Ishikawa (cell line): ENCODE measurements around the gene TUBGCP6.

Experiments
- CEBPB ChIP-seq: IDR thresholded peaks from 2 replicates; pipeline ENCODE4 v1.6.1; 2012
- CREB1 ChIP-seq: IDR thresholded peaks from 2 replicates; pipeline ENCODE4 v1.6.1; 2012; ENCODE audit warnings: low read depth
- EP300 ChIP-seq: IDR thresholded peaks from 2 replicates; pipeline ENCODE4 v1.6.1; 2012; ENCODE audit warnings: borderline replicate concordance
- FOXM1 ChIP-seq: IDR thresholded peaks from 2 replicates; pipeline ENCODE4 v1.6.1; 2012; ENCODE audit warnings: low read depth, borderline replicate concordance
- MAX ChIP-seq: IDR thresholded peaks from 2 replicates; pipeline ENCODE4 v1.6.1; 2012
- NFIC ChIP-seq: IDR thresholded peaks from 2 replicates; pipeline ENCODE4 v1.6.1; 2012
- REST ChIP-seq: IDR thresholded peaks from 2 replicates; pipeline ENCODE4 v1.6.1; 2012; ENCODE audit warnings: low read depth, mild to moderate bottlenecking
- TAF1 ChIP-seq: IDR thresholded peaks from 2 replicates; pipeline ENCODE4 v1.6.1; 2012; ENCODE audit warnings: low read depth, mild to moderate bottlenecking
- TCF12 ChIP-seq: IDR thresholded peaks from 2 replicates; pipeline ENCODE4 v1.6.1; 2012; ENCODE audit warnings: low read depth
- YY1 ChIP-seq: IDR thresholded peaks from 2 replicates; pipeline ENCODE4 v1.6.1; 2012; ENCODE audit warnings: low read depth
- ZBTB7A ChIP-seq: IDR thresholded peaks from 2 replicates; pipeline ENCODE4 v1.6.1; 2012; ENCODE audit warnings: low read depth

GRCh38 chr22:50283821-50284220 lies 39.0 kb upstream of the TUBGCP6 start:
- TF ChIP-seq EP300 (no peak), NFIC (no peak), REST (no peak), CREB1 (no peak), FOXM1 (no peak), TAF1 (no peak), CEBPB (no peak), TCF12 (no peak), ZBTB7A (no peak), YY1 (no peak), MAX (no peak)
